Erythroblast (primary cell): ENCODE results near the gene TCF15.

Source experiments
- DNase-seq, 2 experiments: peaks; one replicate each; lab custom pipeline; 2025; lab: John Stamatoyannopoulos, UW
- GATA1 ChIP-seq: IDR thresholded peaks from 2 replicates; pipeline ENCODE4 v1.6.1; 2011; ENCODE audit warnings: low read depth, mild to moderate bottlenecking, control low read depth, low read length, moderate library complexity
- POLR2A ChIP-seq: IDR thresholded peaks from 2 replicates; pipeline ENCODE4 v1.6.1; 2011; ENCODE audit warnings: mild to moderate bottlenecking, low read length

TCF15 gene

GRCh38 chr20:610130-611046, at the start of gene TCF15:
Gene TCF15, minus strand, starts transcription at chr20:610309. Its CDS starts 72 bp downstream, at chr20:610237.
- peak; percentile 78 to 84 for DNase-seq
- no peak for TF ChIP-seq GATA1
- TF ChIP-seq POLR2A = no peak

- TF ChIP-seq GATA1 = no peak
- TF ChIP-seq POLR2A = no peak
- no peak for DNase-seq
These were observed 48.7 kb upstream of the TCF15 start for GRCh38 chr20:658731-659291.

GRCh38 chr20:658202-658601, 48.1 kb upstream of the TCF15 start:
- TF ChIP-seq GATA1 = no peak
- no peak for TF ChIP-seq POLR2A
- no peak for DNase-seq

- DNase-seq = no peak
- TF ChIP-seq POLR2A (no peak), GATA1 (no peak)
These were observed 45.9 kb upstream of the TCF15 start for GRCh38 chr20:655726-656624.

GRCh38 chr20:654417-654750, 44.3 kb upstream of the TCF15 start:
- no peak for TF ChIP-seq GATA1
- TF ChIP-seq POLR2A = no peak
- DNase-seq = peak in 1 of 2 experiments; percentile 60

GRCh38 chr20:653590-654416, 43.7 kb upstream of the TCF15 start:
- DNase-seq = peak in 1 of 2 experiments; percentile 69
- TF ChIP-seq POLR2A = peak; percentile 40
- no peak for TF ChIP-seq GATA1

GRCh38 chr20:653110-653589, 43.0 kb upstream of the TCF15 start, which contains the start of gene SRXN1:
Gene SRXN1, minus strand, starts transcription at chr20:653200. Its CDS starts 15 bp downstream, at chr20:653185.
- peak; percentile 21 for TF ChIP-seq POLR2A
- no peak for TF ChIP-seq GATA1
- DNase-seq = peak; percentile 98 to 100

GRCh38 chr20:652615-653109, 42.6 kb upstream of the TCF15 start:
- TF ChIP-seq POLR2A (peak; percentile 74), GATA1 (no peak)
- peak in 1 of 2 experiments; percentile 77 for DNase-seq

GRCh38 chr20:651713-652614, 41.9 kb upstream of the TCF15 start:
- DNase-seq = peak; percentile 87 to 88
- no peak for TF ChIP-seq POLR2A
- no peak for TF ChIP-seq GATA1

- TF ChIP-seq GATA1 = no peak
- no peak for TF ChIP-seq POLR2A
- peak; percentile 23 to 28 for DNase-seq
These were observed 40.8 kb upstream of the TCF15 start for GRCh38 chr20:650954-651353.

- no peak for TF ChIP-seq GATA1
- peak; percentile 15 for TF ChIP-seq POLR2A
- no peak for DNase-seq
These were observed 40.2 kb upstream of the TCF15 start for GRCh38 chr20:650281-650680.
